Measurements from ENCODE around the gene PEAK1.

DNA sequence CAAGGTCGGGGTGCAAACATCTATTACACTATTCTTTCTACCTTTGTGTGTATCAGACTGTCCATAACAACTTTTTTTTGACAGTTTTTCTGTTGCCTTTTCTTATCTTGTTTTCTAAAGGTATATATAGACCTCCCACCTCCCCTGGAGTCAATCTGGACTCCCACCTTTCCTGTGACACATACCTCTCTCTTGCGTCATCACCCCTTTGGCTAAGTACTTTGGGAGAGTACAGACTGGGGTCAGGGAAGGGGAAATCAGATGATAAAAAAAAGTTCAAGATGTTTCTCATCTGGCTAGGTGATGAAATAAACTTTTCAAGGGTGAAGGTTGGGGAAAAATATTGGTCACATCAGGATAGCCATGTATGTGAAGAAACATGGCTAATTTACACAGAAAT lies 366.2 kb downstream of the PEAK1 start:
- TF ChIP-seq SMAD3 (CRISPR knock-in tag; conservative IDR thresholded peaks at IDR 0.05): no peak
- no peak for TF ChIP-seq ZNF384 (IDR thresholded peaks at IDR 0.05; ENCODE audit: low read depth, low read length)
- no peak for TF ChIP-seq DMBX1 (CRISPR knock-in tag; IDR thresholded peaks at IDR 0.05; ENCODE audit: borderline replicate concordance)

Measured in K562 (cell line).